HepG2 (cell line): ENCODE data around the gene ELL. TPM values are rescaled to one million over a fixed set of nuclear protein-coding genes. Genes with fewer than 3 reads are reported as not detected.
A peak's percentile ranks its signal among the peaks of the same experiment; 100 is the strongest.

ENCODE experiments used
- ARNTL ChIP-seq: sonication (generic); formaldehyde crosslinking; IDR thresholded peaks from 2 replicates; pipeline ENCODE4 v1.4.0; 2020; ENCODE audit warnings: mild to moderate bottlenecking, missing genetic modification reagents
- CBX1 ChIP-seq: IDR thresholded peaks from one replicate; pipeline ENCODE4 v1.6.1; 2016; ENCODE audit warnings: antibody characterized with exemption, low read depth
- CENPX ChIP-seq: sonication (generic); formaldehyde crosslinking; IDR thresholded peaks from 2 replicates; pipeline ENCODE4 v1.9.0; 2021; ENCODE audit warnings: mild to moderate bottlenecking, missing genetic modification reagents, moderate library complexity
- FOXA3 ChIP-seq: IDR thresholded peaks from 2 replicates; pipeline ENCODE4 v1.6.1; 2016; ENCODE audit warnings: missing genetic modification reagents, missing compliant biosample characterization
- KDM5B ChIP-seq: sonication (generic); formaldehyde crosslinking; IDR thresholded peaks from 2 replicates; pipeline ENCODE4 v1.4.0; 2020; ENCODE audit warnings: missing genetic modification reagents, mild to moderate bottlenecking, borderline replicate concordance
- MLXIP ChIP-seq: sonication (generic); formaldehyde crosslinking; IDR thresholded peaks from 2 replicates; pipeline ENCODE4 v1.9.0; 2021; ENCODE audit warnings: missing genetic modification reagents, borderline replicate concordance
- SNAI1 ChIP-seq: sonication (generic); formaldehyde crosslinking; IDR thresholded peaks from 2 replicates; pipeline ENCODE4 v1.5.0; 2020; ENCODE audit warnings: mild to moderate bottlenecking, missing genetic modification reagents, borderline replicate concordance
- ZEB1 ChIP-seq: IDR thresholded peaks from 2 replicates; pipeline ENCODE4 v1.6.1; 2012; ENCODE audit warnings: mild to moderate bottlenecking, low read depth, inconsistent platforms; ENCODE audit not compliant: insufficient replicate concordance
- ZFP36L2 ChIP-seq: sonication (generic); formaldehyde crosslinking; IDR thresholded peaks from 2 replicates; pipeline ENCODE4 v1.4.0; 2020; ENCODE audit warnings: missing genetic modification reagents
- ZNF207 ChIP-seq: fragments of 450-650 bp; IDR thresholded peaks from 2 replicates; pipeline ENCODE4 v1.6.1; 2016; ENCODE audit warnings: antibody characterized with exemption, borderline replicate concordance
- ZNF232 ChIP-seq: sonication (generic); formaldehyde crosslinking; IDR thresholded peaks from 2 replicates; pipeline ENCODE4 v1.4.0; 2020; ENCODE audit warnings: missing genetic modification reagents, borderline replicate concordance
- ZNF367 ChIP-seq: sonication (generic); formaldehyde crosslinking; IDR thresholded peaks from 2 replicates; pipeline ENCODE4 v1.4.0; 2020; ENCODE audit warnings: missing genetic modification reagents, borderline replicate concordance
- ZNF512B ChIP-seq: sonication (generic); formaldehyde crosslinking; IDR thresholded peaks from 2 replicates; pipeline ENCODE4 v1.5.1; 2020; ENCODE audit warnings: missing genetic modification reagents, mild to moderate bottlenecking, borderline replicate concordance
- polyA plus RNA-seq, 8 experiments: library from polyadenylated mRNA; depleted of rRNA in 3 of 8; stranded (reverse) in 7 of 8; unstranded in 1 of 8; fragments of >200 nt; fragmentation: Illumina TruSeq in 4 of 8; extraction: Trizol in 4 of 8; gene quantifications; 2 replicates each; pipeline versions ENCODE4 v1.2.1 to v1.2.3, GENCODE V29; 2011 to 2016; ENCODE audit warnings: low read depth in 4 of 8, missing spikeins in 1 of 8, mixed read lengths in 1 of 8; ENCODE audit not compliant: insufficient read depth in 1 of 8
- total RNA-seq, 5 experiments: library from RNA; depleted of rRNA; stranded (reverse); fragments of >200 nt; fragmentation: Illumina TruSeq; extraction: Trizol; gene quantifications; 2 replicates each; pipeline ENCODE4 v1.2.3, GENCODE V29; 2016; ENCODE audit warnings: low read depth in 1 of 5
- TF ChIP-seq, protein P1 (sequence below): sonication (generic); formaldehyde crosslinking; IDR thresholded peaks from 2 replicates; pipeline ENCODE4 v1.4.0; 2020; ENCODE audit warnings: missing genetic modification reagents

ELL gene
- total and polyA plus RNA-seq, 2 of the 13 experiments (the other 11 are each of a cell fraction or from before 2014, with no cell fraction given) = 3.7 to 5.4 TPM

GRCh38 chr19:18514800-18515682 lies 6.8 kb downstream of the ELL start (continued):
- TF ChIP-seq ZNF232 (CRISPR knock-in tag) (peak; percentile 72; the same call in 1 of the 2 replicates), MLXIP (CRISPR knock-in tag) (no peak), CBX1 (peak; percentile 32), SNAI1 (no peak), ZNF367 (no peak), CENPX (no peak), ZNF207 (no peak), ZNF512B (CRISPR knock-in tag) (peak; percentile 25; the same call in 1 of the 2 replicates), KDM5B (CRISPR knock-in tag) (peak; percentile 55; the same call in 1 of the 2 replicates), ARNTL (peak; percentile 93), ZEB1 (no peak), ZFP36L2 (CRISPR knock-in tag) (no peak; the same call in 1 of the 2 replicates), FOXA3 (peak; percentile 100)
- TF ChIP-seq, protein P1, sequence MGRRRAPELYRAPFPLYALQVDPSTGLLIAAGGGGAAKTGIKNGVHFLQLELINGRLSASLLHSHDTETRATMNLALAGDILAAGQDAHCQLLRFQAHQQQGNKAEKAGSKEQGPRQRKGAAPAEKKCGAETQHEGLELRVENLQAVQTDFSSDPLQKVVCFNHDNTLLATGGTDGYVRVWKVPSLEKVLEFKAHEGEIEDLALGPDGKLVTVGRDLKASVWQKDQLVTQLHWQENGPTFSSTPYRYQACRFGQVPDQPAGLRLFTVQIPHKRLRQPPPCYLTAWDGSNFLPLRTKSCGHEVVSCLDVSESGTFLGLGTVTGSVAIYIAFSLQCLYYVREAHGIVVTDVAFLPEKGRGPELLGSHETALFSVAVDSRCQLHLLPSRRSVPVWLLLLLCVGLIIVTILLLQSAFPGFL = no peak
